ENCODE data around the gene ASTN2.

GRCh38 chr9:116724123-116724522 lies 690.7 kb downstream of the ASTN2 start:
- no peak for TF ChIP-seq CTCF (IDR thresholded peaks at IDR 0.05)
- TF ChIP-seq POLR2A (IDR thresholded peaks at IDR 0.05) = no peak
- no peak for TF ChIP-seq POLR2AphosphoS5 (IDR thresholded peaks at IDR 0.05)
- TF ChIP-seq EP300 (IDR thresholded peaks at IDR 0.05) = no peak

Measured in sigmoid colon (tissue), 4 donors.